NCI-H774 (cell line): ENCODE data around the gene CD63.

Experiments used
- DNase-seq: peaks from one replicate; lab custom pipeline; 2025; lab: John Stamatoyannopoulos, UW

Gene CD63

GRCh38 chr12:55720894-55721444 is 7.8 kb downstream of the CD63 start:
- DNase-seq = no peak

GRCh38 chr12:55720071-55720564 is 8.7 kb downstream of the CD63 start, which contains the start of gene RDH5:
Gene RDH5 (plus strand): TSS chr12:55720393. CDS start chr12:55721185, 792 bp downstream.
- DNase-seq = no peak

GRCh38 chr12:55719371-55719770 is 9.4 kb downstream of the CD63 start:
- DNase-seq = no peak

GRCh38 chr12:55718624-55719275 is 10.1 kb downstream of the CD63 start:
- DNase-seq = no peak

- DNase-seq = no peak
Measured at GRCh38 chr12:55718015-55718414, 10.8 kb downstream of the CD63 start.

GRCh38 chr12:55717011-55718007 is 11.5 kb downstream of the CD63 start:
- DNase-seq = no peak

GRCh38 chr12:55716582-55716957 is 12.2 kb downstream of the CD63 start:
- no peak for DNase-seq

- DNase-seq = peak; percentile 93
Measured at GRCh38 chr12:55715833-55716581, 12.8 kb downstream of the CD63 start, which contains the start of gene BLOC1S1. Gene BLOC1S1 (plus strand): TSS chr12:55716046. CDS start chr12:55716052, 6 bp downstream.

- no peak for DNase-seq
Measured at GRCh38 chr12:55715169-55715764, 13.5 kb downstream of the CD63 start.

- no peak for DNase-seq
Measured at GRCh38 chr12:55713721-55714120, 15.1 kb downstream of the CD63 start.

GRCh38 chr12:55712700-55713415 is 16.0 kb downstream of the CD63 start:
- no peak for DNase-seq

- DNase-seq = no peak
Measured at GRCh38 chr12:55711786-55712553, 16.8 kb downstream of the CD63 start.

GRCh38 chr12:55708695-55709233 is 20.0 kb downstream of the CD63 start:
- no peak for DNase-seq

GRCh38 chr12:55707841-55708694 is 20.7 kb downstream of the CD63 start, which contains the start of gene ITGA7:
Gene ITGA7 (minus strand): TSS chr12:55707904. CDS start chr12:55707682, 222 bp downstream.
- peak; percentile 49 for DNase-seq

GRCh38 chr12:55707219-55707671 is 21.6 kb downstream of the CD63 start:
- no peak for DNase-seq

GRCh38 chr12:55706568-55707218 is 22.1 kb downstream of the CD63 start:
- no peak for DNase-seq

GRCh38 chr12:55705782-55706402 is 22.9 kb downstream of the CD63 start:
- no peak for DNase-seq
